ENCODE data around the gene CUX1. TPM values are rescaled to one million over a fixed set of nuclear protein-coding genes. Genes with fewer than 3 reads are reported as not detected.
"Not testable (repeated sequence)": the region's sequence is repeated elsewhere in the genome, so short reads cannot be mapped to it uniquely, and the experiment has no call there.

CUX1 gene
- polyA plus RNA-seq, 4 donors: 29.2 to 77.5 (median 32.3) TPM

DNA sequence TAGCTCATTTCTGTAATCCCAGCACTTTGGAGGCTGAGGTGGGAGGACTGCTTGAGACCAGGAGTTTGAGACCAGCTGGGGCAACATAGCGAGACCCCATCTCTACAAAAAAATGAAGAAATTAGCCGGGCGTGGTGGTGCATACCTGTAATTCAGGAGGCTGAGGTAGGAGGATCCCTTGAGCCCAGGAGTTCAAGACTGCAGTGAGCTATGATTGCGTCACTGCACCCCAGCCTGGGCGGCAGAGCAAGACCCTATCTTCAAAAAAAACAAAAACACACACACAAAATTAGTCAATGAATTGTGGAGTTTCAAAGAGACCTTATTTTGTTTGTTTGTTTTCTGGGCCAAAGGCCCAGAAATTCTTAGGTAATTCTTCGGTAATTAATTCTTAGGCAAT, 110.0 kb downstream of the CUX1 start:
- FAIRE-seq (no peak), DNase-seq (no peak)
- Histone ChIP-seq H3K4me3 (ENCODE audit: low read depth in 1 of 3, low read length in 3 of 3) (no peak overlapping the region), H3K27ac (ENCODE audit: low read depth in 1 of 3, low read length in 2 of 3) (no peak overlapping the region), H3K9me3 (ENCODE audit: control insufficient read depth in 2 of 2, insufficient read depth in 1 of 2, low read depth in 1 of 2, low read length in 1 of 2) (peaks cover 0 to 5% of the 10 kb centered on the region in 2 donors), H3K36me3 (ENCODE audit: control insufficient read depth in 3 of 3, insufficient read depth in 2 of 3, low read depth in 1 of 3, low read length in 3 of 3) (peaks cover 0 to 51% (median 0%) of the 10 kb centered on the region in 3 donors), H3K27me3 (ENCODE audit: control insufficient read depth in 3 of 3, insufficient read depth in 3 of 3, low read length in 3 of 3) (no peaks in the 10 kb centered on the region), H3K4me1 (ENCODE audit: control insufficient read depth in 3 of 3, insufficient read depth in 2 of 3, low read depth in 1 of 3, low read length in 2 of 3) (peaks cover 0 to 6% (median 0%) of the 10 kb centered on the region in 3 donors)
- WGBS, 3 donors: 91 to 92% (median 92%) methylated on average over 6 of the region's 6 CpGs

DNA sequence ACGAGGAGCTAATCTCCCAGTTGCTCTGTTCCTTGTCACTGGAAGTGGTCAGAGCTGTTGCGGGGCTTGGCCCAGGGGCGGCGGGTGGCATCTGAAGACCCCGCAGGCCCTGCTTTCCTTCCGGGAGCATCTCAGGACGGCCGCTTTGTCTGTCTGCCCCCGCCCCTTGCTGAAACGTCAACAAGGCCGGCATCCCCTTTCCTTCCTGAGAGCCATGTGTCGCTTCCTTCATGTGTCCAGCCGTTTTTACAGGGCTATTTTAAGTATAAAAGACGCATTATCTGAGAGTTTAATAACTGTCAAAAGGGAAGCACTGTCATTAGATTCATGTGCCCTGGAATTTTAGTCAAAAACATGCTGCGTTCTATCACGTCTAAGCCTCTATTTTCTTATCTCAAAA, 110.4 kb downstream of the CUX1 start:
- Histone ChIP-seq H3K27me3 (ENCODE audit: control insufficient read depth in 3 of 3, insufficient read depth in 3 of 3, low read length in 3 of 3) (no peaks in the 10 kb centered on the region), H3K36me3 (ENCODE audit: control insufficient read depth in 3 of 3, insufficient read depth in 2 of 3, low read depth in 1 of 3, low read length in 3 of 3) (peaks cover 0 to 49% (median 0%) of the 10 kb centered on the region in 3 donors), H3K4me1 (ENCODE audit: control insufficient read depth in 3 of 3, insufficient read depth in 2 of 3, low read depth in 1 of 3, low read length in 2 of 3) (peaks cover 0 to 1% (median 0%) of the 10 kb centered on the region in 3 donors), H3K27ac (ENCODE audit: low read depth in 1 of 3, low read length in 2 of 3) (no peak overlapping the region), H3K9me3 (ENCODE audit: control insufficient read depth in 2 of 2, insufficient read depth in 1 of 2, low read depth in 1 of 2, low read length in 1 of 2) (peaks cover 0 to 5% of the 10 kb centered on the region in 2 donors), H3K4me3 (ENCODE audit: low read depth in 1 of 3, low read length in 3 of 3) (no peak overlapping the region)
- 61 to 84% (median 80%) methylated on average over 16 of the region's 16 CpGs for WGBS, 3 donors
- DNase-seq (no peak), FAIRE-seq (no peak)

DNA sequence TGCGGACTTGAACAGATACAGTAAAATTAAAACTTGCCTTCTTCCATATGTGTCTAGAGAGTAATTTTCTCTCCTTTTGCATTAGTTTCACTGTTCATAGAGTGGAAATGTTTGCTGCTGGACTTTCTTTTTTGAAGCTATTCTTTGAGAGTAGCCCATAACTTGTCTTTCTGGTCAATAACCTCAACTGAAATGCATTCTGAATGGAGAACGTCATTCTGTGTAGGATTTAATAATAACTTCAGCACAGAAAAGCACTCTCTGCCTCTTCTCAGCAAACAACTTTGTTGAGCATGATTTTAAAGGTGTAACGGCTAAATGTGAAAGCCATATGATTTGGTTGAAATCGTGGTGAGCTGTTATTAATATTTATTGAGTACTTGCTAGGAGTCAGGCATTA, 111.8 kb downstream of the CUX1 start:
- DNase-seq (no peak), FAIRE-seq (no peak)
- Histone ChIP-seq H3K36me3 (ENCODE audit: control insufficient read depth in 3 of 3, insufficient read depth in 2 of 3, low read depth in 1 of 3, low read length in 3 of 3) (peaks cover 0 to 35% (median 0%) of the 10 kb centered on the region in 3 donors), H3K27ac (ENCODE audit: low read depth in 1 of 3, low read length in 2 of 3) (no peak overlapping the region), H3K4me1 (ENCODE audit: control insufficient read depth in 3 of 3, insufficient read depth in 2 of 3, low read depth in 1 of 3, low read length in 2 of 3) (peaks cover 0 to 5% (median 0%) of the 10 kb centered on the region in 3 donors), H3K4me3 (ENCODE audit: low read depth in 1 of 3, low read length in 3 of 3) (no peak overlapping the region), H3K9me3 (ENCODE audit: control insufficient read depth in 2 of 2, insufficient read depth in 1 of 2, low read depth in 1 of 2, low read length in 1 of 2) (peaks cover 0 to 5% of the 10 kb centered on the region in 2 donors), H3K27me3 (ENCODE audit: control insufficient read depth in 3 of 3, insufficient read depth in 3 of 3, low read length in 3 of 3) (no peaks in the 10 kb centered on the region)
- 88 to 95% (median 94%) methylated on average over 4 of the region's 4 CpGs for WGBS, 3 donors

GRCh38 chr7:101929911-101930310, 112.5 kb downstream of the CUX1 start:
- not testable (repeated sequence) for H3K4me1 ChIP-seq (ENCODE audit: control insufficient read depth in 3 of 3, insufficient read depth in 2 of 3, low read depth in 1 of 3, low read length in 2 of 3); DNase-seq; H3K4me3 ChIP-seq (ENCODE audit: low read depth in 1 of 3, low read length in 3 of 3); H3K27ac ChIP-seq (ENCODE audit: low read depth in 1 of 3, low read length in 2 of 3); H3K27me3 ChIP-seq (ENCODE audit: control insufficient read depth in 3 of 3, insufficient read depth in 3 of 3, low read length in 3 of 3); FAIRE-seq; H3K9me3 ChIP-seq (ENCODE audit: control insufficient read depth in 2 of 2, insufficient read depth in 1 of 2, low read depth in 1 of 2, low read length in 1 of 2)
- peaks cover 0 to 31% (median 0%) of the 10 kb centered on the region in 3 donors for H3K36me3 ChIP-seq (ENCODE audit: control insufficient read depth in 3 of 3, insufficient read depth in 2 of 3, low read depth in 1 of 3, low read length in 3 of 3)
- whole genome bisulfite sequencing, 3 donors: 97 to 99% (median 98%) methylated on average over 6 of the region's 6 CpGs

- FAIRE-seq: no peak
- Histone ChIP-seq H3K27ac (ENCODE audit: low read depth in 1 of 3, low read length in 2 of 3) (no peak overlapping the region), H3K4me1 (ENCODE audit: control insufficient read depth in 3 of 3, insufficient read depth in 2 of 3, low read depth in 1 of 3, low read length in 2 of 3) (peaks cover 6 to 27% (median 6%) of the 10 kb centered on the region in 3 donors), H3K9me3 (ENCODE audit: control insufficient read depth in 2 of 2, insufficient read depth in 1 of 2, low read depth in 1 of 2, low read length in 1 of 2) (peaks cover 0 to 5% of the 10 kb centered on the region in 2 donors), H3K36me3 (ENCODE audit: control insufficient read depth in 3 of 3, insufficient read depth in 2 of 3, low read depth in 1 of 3, low read length in 3 of 3) (peaks cover 0 to 28% (median 0%) of the 10 kb centered on the region in 3 donors), H3K27me3 (ENCODE audit: control insufficient read depth in 3 of 3, insufficient read depth in 3 of 3, low read length in 3 of 3) (no peaks in the 10 kb centered on the region), H3K4me3 (ENCODE audit: low read depth in 1 of 3, low read length in 3 of 3) (no peak overlapping the region)
- no peak for DNase-seq
- WGBS, 3 donors: 89 to 95% (median 94%) methylated on average over 14 of the region's 14 CpGs
Observed at GRCh38 chr7:101932083-101932482, 114.7 kb downstream of the CUX1 start.

- Histone ChIP-seq H3K27me3 (ENCODE audit: control insufficient read depth in 3 of 3, insufficient read depth in 3 of 3, low read length in 3 of 3) (no peaks in the 10 kb centered on the region), H3K4me3 (ENCODE audit: low read depth in 1 of 3, low read length in 3 of 3) (no peak overlapping the region), H3K4me1 (ENCODE audit: control insufficient read depth in 3 of 3, insufficient read depth in 2 of 3, low read depth in 1 of 3, low read length in 2 of 3) (peaks cover 6 to 29% (median 6%) of the 10 kb centered on the region in 3 donors), H3K27ac (ENCODE audit: low read depth in 1 of 3, low read length in 2 of 3) (no peak overlapping the region), H3K9me3 (ENCODE audit: control insufficient read depth in 2 of 2, insufficient read depth in 1 of 2, low read depth in 1 of 2, low read length in 1 of 2) (peaks cover 0 to 5% of the 10 kb centered on the region in 2 donors), H3K36me3 (ENCODE audit: control insufficient read depth in 3 of 3, insufficient read depth in 2 of 3, low read depth in 1 of 3, low read length in 3 of 3) (peaks cover 0 to 27% (median 0%) of the 10 kb centered on the region in 3 donors)
- 91 to 93% (median 92%) methylated on average over 4 of the region's 4 CpGs for WGBS, 3 donors
- DNase-seq: no peak
- FAIRE-seq: no peak
Observed at GRCh38 chr7:101933028-101933427, 115.6 kb downstream of the CUX1 start.

GRCh38 chr7:101933688-101934121, 116.3 kb downstream of the CUX1 start:
- no peak for DNase-seq
- Histone ChIP-seq H3K9me3 (ENCODE audit: control insufficient read depth in 2 of 2, insufficient read depth in 1 of 2, low read depth in 1 of 2, low read length in 1 of 2) (peaks cover 0 to 5% of the 10 kb centered on the region in 2 donors), H3K27ac (ENCODE audit: low read depth in 1 of 3, low read length in 2 of 3) (no peak overlapping the region), H3K27me3 (ENCODE audit: control insufficient read depth in 3 of 3, insufficient read depth in 3 of 3, low read length in 3 of 3) (no peaks in the 10 kb centered on the region), H3K4me3 (ENCODE audit: low read depth in 1 of 3, low read length in 3 of 3) (no peak overlapping the region), H3K4me1 (ENCODE audit: control insufficient read depth in 3 of 3, insufficient read depth in 2 of 3, low read depth in 1 of 3, low read length in 2 of 3) (peaks cover 6 to 29% (median 6%) of the 10 kb centered on the region in 3 donors), H3K36me3 (ENCODE audit: control insufficient read depth in 3 of 3, insufficient read depth in 2 of 3, low read depth in 1 of 3, low read length in 3 of 3) (peaks cover 0 to 32% (median 0%) of the 10 kb centered on the region in 3 donors)
- WGBS, 3 donors: 72 to 87% (median 85%) methylated on average over 5 of the region's 5 CpGs
- no peak for FAIRE-seq

GRCh38 chr7:101934618-101935017, 117.2 kb downstream of the CUX1 start:
- DNase-seq: peak; percentile 62 to 69
- 23 to 54% (median 37%) methylated on average over 11 of the region's 11 CpGs for WGBS, 3 donors
- Histone ChIP-seq H3K27me3 (ENCODE audit: control insufficient read depth in 3 of 3, insufficient read depth in 3 of 3, low read length in 3 of 3) (no peaks in the 10 kb centered on the region), H3K27ac (ENCODE audit: low read depth in 1 of 3, low read length in 2 of 3) (peak overlapping the region; percentile 23 to 66 (median 30)), H3K36me3 (ENCODE audit: control insufficient read depth in 3 of 3, insufficient read depth in 2 of 3, low read depth in 1 of 3, low read length in 3 of 3) (peaks cover 0 to 29% (median 0%) of the 10 kb centered on the region in 3 donors), H3K4me3 (ENCODE audit: low read depth in 1 of 3, low read length in 3 of 3) (no peak overlapping the region), H3K4me1 (ENCODE audit: control insufficient read depth in 3 of 3, insufficient read depth in 2 of 3, low read depth in 1 of 3, low read length in 2 of 3) (peaks cover 6 to 29% (median 6%) of the 10 kb centered on the region in 3 donors), H3K9me3 (ENCODE audit: control insufficient read depth in 2 of 2, insufficient read depth in 1 of 2, low read depth in 1 of 2, low read length in 1 of 2) (peaks cover 0 to 8% of the 10 kb centered on the region in 2 donors)
- FAIRE-seq: no peak

Data from small intestine (tissue), 7 donors.